GM12878 (cell line): ENCODE measurements around the gene SIKE1. TPM values are rescaled to one million over a fixed set of nuclear protein-coding genes. Genes with fewer than 3 reads are reported as not detected.

Source experiments
- ATAC-seq: fragments of 200-7000 bp; cut with Tn5 transposase; 3 replicates; pipeline ENCODE4 v1.9.1; 2020; ENCODE audit warnings: mild to moderate bottlenecking, moderate library complexity
- BruUV-seq: library from RNA; stranded (reverse); fragments of 400-500 nt; replicated peaks from 2 replicates; lab custom pipeline; 2021; lab: Mats Ljungman, UMichigan
- CTCF ChIA-PET: fragments of 300-600 bp; sonication (Branson Sonifier 250); formaldehyde crosslinking; extraction: SDS; loops from one replicate; lab custom pipeline; 2021; ENCODE audit warnings: inconsistent platforms; lab: Yijun Ruan, JAX
- POLR2A ChIA-PET: fragments of 350-600 bp; formaldehyde crosslinking; extraction: SDS; loops from one replicate; lab custom pipeline; 2021; ENCODE audit warnings: inconsistent platforms; lab: Charles Lee
- RAD21 ChIA-PET: fragments of 300-600 bp; sonication (Branson Sonifier 250); formaldehyde crosslinking; loops from one replicate; lab custom pipeline; 2023; ENCODE audit warnings: antibody characterized with exemption; ENCODE audit not compliant: unreplicated experiment; lab: Charles Lee
- SMC1A ChIA-PET: fragments of 300-600 bp; sonication (Branson Sonifier 250); formaldehyde crosslinking; loops from one replicate; lab custom pipeline; 2023; ENCODE audit not compliant: unreplicated experiment, uncharacterized antibody; lab: Charles Lee
- DNase-seq: peaks from one replicate; pipeline ENCODE4 v3.0.0-alpha.2; 2011; ENCODE audit warnings: low read depth, low spot score
- FAIRE-seq: peaks from 3 replicates; lab custom pipeline; 2011; peaks lifted over from hg19 to GRCh38; lab: Jason Lieb, UNC
- H2AFZ ChIP-seq: 2 replicates; pipeline ENCODE4 v1.6.0; 2011; ENCODE audit warnings: low read depth, low read length, control low read depth; ENCODE audit not compliant: control insufficient read depth
- H3K27ac ChIP-seq: 2 replicates; pipeline ENCODE4 v1.5.1; 2011; ENCODE audit warnings: control low read depth; ENCODE audit not compliant: control insufficient read depth, insufficient read depth
- H3K27me3 ChIP-seq, 2 experiments: replicated peaks in 1 of 2; 2 replicates each; pipeline versions ENCODE4 v1.6.0 to v1.6.1; 2011; ENCODE audit warnings: low read length in 1 of 2; ENCODE audit not compliant: control insufficient read depth in 2 of 2, insufficient read depth in 2 of 2
- H3K36me3 ChIP-seq, 2 experiments: 2 replicates each; pipeline ENCODE4 v1.5.1; 2011; ENCODE audit warnings: low read length in 1 of 2; ENCODE audit not compliant: control insufficient read depth in 2 of 2, insufficient read depth in 2 of 2
- H3K4me1 ChIP-seq: 2 replicates; pipeline ENCODE4 v1.6.1; 2011; ENCODE audit warnings: mild to moderate bottlenecking, low read length, moderate library complexity, mixed read lengths; ENCODE audit not compliant: control insufficient read depth, insufficient read depth
- H3K4me2 ChIP-seq: 2 replicates; pipeline ENCODE4 v1.6.0; 2011; ENCODE audit warnings: control low read depth; ENCODE audit not compliant: control insufficient read depth, insufficient read depth
- H3K4me3 ChIP-seq: fragments of 200-600 bp; sonication (generic); 2 replicates; pipeline ENCODE4 v1.5.1; 2016
- H3K79me2 ChIP-seq: 2 replicates; pipeline ENCODE4 v1.6.0; 2011; ENCODE audit warnings: low read length; ENCODE audit not compliant: control insufficient read depth, insufficient read depth
- H3K9ac ChIP-seq: 2 replicates; pipeline ENCODE4 v1.8.0; 2011; ENCODE audit warnings: low read length, control low read depth, mixed read lengths; ENCODE audit not compliant: control insufficient read depth, insufficient read depth
- H3K9me3 ChIP-seq: replicated peaks from 3 replicates; pipeline ENCODE4 v1.5.1; 2011; ENCODE audit warnings: mild to moderate bottlenecking, low read length; ENCODE audit not compliant: control insufficient read depth, insufficient read depth
- H4K20me1 ChIP-seq: 2 replicates; pipeline ENCODE4 v1.6.0; 2011; ENCODE audit not compliant: control insufficient read depth, insufficient read depth
- GABPA ChIP-seq: IDR thresholded peaks from 2 replicates; pipeline ENCODE4 v1.6.1; 2014; ENCODE audit warnings: antibody characterized with exemption, low read depth, mild to moderate bottlenecking, inconsistent platforms
- HDAC2 ChIP-seq: fragments of 200-600 bp; sonication (generic); IDR thresholded peaks from 2 replicates; pipeline ENCODE4 v1.6.1; 2017
- IKZF2 ChIP-seq, 2 experiments: fragments of 450-650 bp; IDR thresholded peaks; 2 replicates each; pipeline ENCODE4 v1.6.1; 2017; ENCODE audit warnings: mild to moderate bottlenecking in 2 of 2, moderate library complexity in 2 of 2
- IRF4 ChIP-seq: IDR thresholded peaks from 2 replicates; pipeline ENCODE4 v1.6.1; 2011; ENCODE audit warnings: low read depth, low read length
- LARP7 ChIP-seq: fragments of 450-650 bp; IDR thresholded peaks from 2 replicates; pipeline ENCODE4 v1.6.1; 2017; ENCODE audit warnings: mild to moderate bottlenecking
- NKRF ChIP-seq: fragments of 450-650 bp; conservative IDR thresholded peaks from 2 replicates; pipeline ENCODE4 v1.6.1; 2017; ENCODE audit warnings: mild to moderate bottlenecking, moderate library complexity
- NR2C2 ChIP-seq: IDR thresholded peaks from 2 replicates; pipeline ENCODE4 v1.6.1; 2011; ENCODE audit warnings: borderline replicate concordance, low read depth; ENCODE audit not compliant: control insufficient read depth, insufficient read length
- PAX5 ChIP-seq: IDR thresholded peaks from 2 replicates; pipeline ENCODE4 v1.6.1; 2011; ENCODE audit warnings: low read depth, low read length, borderline replicate concordance
- PML ChIP-seq: IDR thresholded peaks from 2 replicates; pipeline ENCODE4 v1.6.1; 2012; ENCODE audit warnings: low read length, inconsistent platforms
- SKIL ChIP-seq: fragments of 450-650 bp; IDR thresholded peaks from 2 replicates; pipeline ENCODE4 v1.6.1; 2017; ENCODE audit warnings: mild to moderate bottlenecking, low read depth, inconsistent platforms; ENCODE audit not compliant: poor library complexity, severe bottlenecking
- SPI1 ChIP-seq: IDR thresholded peaks from 2 replicates; pipeline ENCODE4 v1.6.1; 2011; ENCODE audit warnings: low read depth, mild to moderate bottlenecking, low read length, moderate library complexity, borderline replicate concordance; ENCODE audit not compliant: insufficient read depth
- SREBF1 ChIP-seq: IDR thresholded peaks from 2 replicates; pipeline ENCODE4 v1.6.1; 2012; ENCODE audit warnings: mild to moderate bottlenecking, low read length
- WGBS: methylation state at CpG from one replicate; pipeline ENCODE4 v1.1.6; 2016; ENCODE audit warnings: low lambda C conversion rate; ENCODE audit not compliant: insufficient replicate concordance, insufficient coverage; ENCODE audit errors: missing lambda C conversion rate; 5-methylcytosine and 5-hydroxymethylcytosine counted together
- in situ Hi-C: fragments of 300-500 bp; cut with MboI; formaldehyde crosslinking; loops from 9 replicates; pipeline ENCODE4 v1.14.3; 2018; ENCODE audit warnings: mixed read lengths
- intact Hi-C: fragments of 100-400 bp; cut with micrococcal nuclease; formaldehyde crosslinking; loops from one replicate; pipeline ENCODE4 v1.14.2; 2022; ENCODE audit not compliant: unreplicated experiment
- polyA plus RNA-seq, 11 experiments: library from polyadenylated mRNA; depleted of rRNA in 4 of 11; unstranded in 6 of 11; stranded (reverse) in 5 of 11; fragments of >200 nt; fragmentation: Nextera tagmentation in 4 of 11; fragmentation: Illumina TruSeq in 1 of 11; extraction: Ambion mirVana in 4 of 11; extraction: Trizol in 1 of 11; gene quantifications; 1 replicate in 1 of 11; 2 replicates in 10 of 11; pipeline versions ENCODE4 v1.2.1 to v1.2.3, GENCODE V29; 2011 to 2016; ENCODE audit warnings: inconsistent platforms in 2 of 11, missing spikeins in 2 of 11, low read depth in 1 of 11
- total RNA-seq, 4 experiments: library from RNA; depleted of rRNA in 3 of 4; stranded (reverse); fragments of >200 nt in 3 of 4; fragmentation: Illumina TruSeq in 1 of 4; extraction: Trizol in 1 of 4; gene quantifications; 2 replicates each; pipeline versions ENCODE4 v1.2.1 to v1.2.3, GENCODE V29; 2013 to 2021

The SIKE1 gene
- total and polyA plus RNA-seq, 10 of the 15 experiments (the other 5 are each of a cell fraction or from before 2014, with no cell fraction given): 10.4 to 67.0 (median 45.5) TPM

GRCh38 chr1:114723915-114724314 is 56.6 kb downstream of the SIKE1 start (continued):
- TF ChIP-seq NKRF: no peak

- intact Hi-C loops (no loop called here), in situ Hi-C loops (no loop called here)
- no peak for FAIRE-seq
- H3K9me3 ChIP-seq: no peaks in the 10 kb centered on the region
- no peaks in the 10 kb centered on the region for H3K27me3 ChIP-seq
- no peak for DNase-seq
- peaks cover 14 to 44% of the 10 kb centered on the region in 2 experiments for H3K36me3 ChIP-seq
- H4K20me1 ChIP-seq: no peaks in the 10 kb centered on the region
- POLR2A ChIA-PET: no interaction called here
- SMC1A ChIA-PET: no interaction called here
- H3K4me2 ChIP-seq: no peak overlapping the region
- no peak overlapping the region for H3K27ac ChIP-seq
- RAD21 ChIA-PET: no interaction called here
- H2AFZ ChIP-seq: no peak overlapping the region
- H3K4me3 ChIP-seq: no peak overlapping the region
- 0% methylated on average over 1 of the region's 1 CpG for WGBS
- ATAC-seq: no peak
- CTCF ChIA-PET: interaction anchor here (0.6 kb wide), 1 partner anchor 178 kb away, joined by 3 read pairs; no protein-coding TSS in a partner anchor
- no peaks in the 10 kb centered on the region for H3K4me1 ChIP-seq
- no peak overlapping the region for H3K9ac ChIP-seq
- no peak for TF ChIP-seq GABPA
- TF ChIP-seq PML: no peak
- no peak for TF ChIP-seq SPI1
- no peak for TF ChIP-seq PAX5
- no peak for TF ChIP-seq HDAC2
- no peak for TF ChIP-seq SKIL
- no peak for TF ChIP-seq SREBF1
- TF ChIP-seq LARP7: no peak
- TF ChIP-seq IKZF2 (IDR thresholded peaks at IDR 0.05): no peak
- no peak for TF ChIP-seq NR2C2
- no peak for TF ChIP-seq IRF4
- no TSS peak for BruUV-seq
- no peaks in the 10 kb centered on the region for H3K79me2 ChIP-seq
Measured at GRCh38 chr1:114723457-114723856, 57.0 kb downstream of the SIKE1 start.
